Spinal cord (tissue), 10 donors: ENCODE data around the gene HS3ST2. TPM values are rescaled to one million over a fixed set of nuclear protein-coding genes. Genes with fewer than 3 reads are reported as not detected.
A peak's percentile ranks its signal among the peaks of the same experiment; 100 is the strongest.

ENCODE experiments used
- DNase-seq, 6 donors: peaks; one replicate each; pipeline versions ENCODE4 v3.0.0 to v3.0.0-alpha.2; 2013 to 2015; ENCODE audit warnings: low spot score in 6 of 6, low read depth in 4 of 6
- H3K27ac ChIP-seq: one replicate; pipeline ENCODE4 v1.5.1; 2013; ENCODE audit warnings: low read depth, low read length, control low read depth
- H3K27me3 ChIP-seq: one replicate; pipeline ENCODE4 v1.6.1; 2013; ENCODE audit warnings: low read length; ENCODE audit not compliant: control insufficient read depth, insufficient read depth
- H3K36me3 ChIP-seq: one replicate; pipeline ENCODE4 v1.6.1; 2013; ENCODE audit warnings: low read length; ENCODE audit not compliant: control insufficient read depth, insufficient read depth
- H3K4me1 ChIP-seq: one replicate; pipeline ENCODE4 v1.6.1; 2013; ENCODE audit warnings: low read length; ENCODE audit not compliant: control insufficient read depth, insufficient read depth
- H3K4me3 ChIP-seq: one replicate; pipeline ENCODE4 v1.5.1; 2013; ENCODE audit warnings: low read depth, low read length, control low read depth
- H3K9me3 ChIP-seq: one replicate; pipeline ENCODE4 v1.6.1; 2013; ENCODE audit warnings: low read length; ENCODE audit not compliant: control insufficient read depth, insufficient read depth
- WGBS: methylation state at CpG from one replicate; pipeline ENCODE4 v1.1.5; 2013; ENCODE audit warnings: missing lambda C conversion rate; ENCODE audit not compliant: insufficient coverage; 5-methylcytosine and 5-hydroxymethylcytosine counted together
- polyA plus RNA-seq, 2 donors: library from polyadenylated mRNA; unstranded; fragments of 120-200 nt; gene quantifications; one replicate each; pipeline ENCODE4 v1.2.1, GENCODE V29; 2013; ENCODE audit not compliant: insufficient read length in 2 of 2
- total RNA-seq, 2 donors: library from RNA; depleted of rRNA in 1 of 2; stranded (reverse); fragments of 120-200 nt in 1 of 2; fragments of >200 nt in 1 of 2; gene quantifications; one replicate each; pipeline versions ENCODE4 v1.2.3 to v1.2.4, GENCODE V29; 2013 to 2014
- donor health status: healthy.

HS3ST2 gene
- total and polyA plus RNA-seq, 4 donors = 1.2 to 16.6 (median 12.3) TPM

DNA sequence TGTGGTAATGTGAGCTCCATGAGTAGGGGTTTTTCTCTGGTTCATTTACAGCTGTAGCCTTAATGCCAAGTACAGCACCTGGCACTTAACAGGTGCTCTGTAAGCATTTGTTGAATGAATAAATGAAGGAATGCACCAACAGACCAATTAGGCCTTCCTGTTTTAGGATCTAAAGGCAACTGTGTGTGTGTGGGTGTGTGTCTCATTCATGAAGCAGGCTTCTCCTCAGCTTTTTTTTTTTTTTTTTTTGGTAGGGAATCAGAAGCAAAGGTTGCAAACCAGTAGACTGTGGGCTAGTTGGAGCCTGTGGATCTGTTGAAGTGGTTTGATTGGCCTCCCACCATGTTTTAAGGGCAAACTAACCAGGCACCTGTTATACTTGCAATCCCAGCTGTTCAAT lies 48.1 kb downstream of the HS3ST2 start:
- Histone ChIP-seq H3K9me3 (no peaks in the 10 kb centered on the region), H3K4me1 (no peaks in the 10 kb centered on the region), H3K27ac (no peak overlapping the region), H3K4me3 (no peak overlapping the region), H3K27me3 (no peaks in the 10 kb centered on the region), H3K36me3 (no peaks in the 10 kb centered on the region)
- no peak for DNase-seq

DNA sequence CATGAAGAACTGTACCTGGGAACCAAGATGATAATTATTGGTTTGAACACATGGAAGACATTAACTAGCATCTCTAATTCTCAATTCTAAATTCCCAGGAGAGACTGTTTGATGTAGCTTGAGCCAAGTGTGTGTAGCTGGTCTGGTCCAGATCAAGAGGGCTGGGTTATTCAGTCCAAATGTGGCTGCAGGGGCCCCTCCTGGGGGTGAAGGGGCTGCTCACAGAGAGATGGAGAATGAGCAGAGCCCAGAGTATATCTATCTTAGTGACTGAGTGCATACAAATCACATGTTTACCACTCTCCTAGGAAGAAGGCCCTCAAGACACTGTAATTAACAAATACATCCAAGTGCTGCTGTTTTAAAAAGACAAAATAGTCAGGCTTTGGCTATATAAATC lies 50.4 kb downstream of the HS3ST2 start:
- Histone ChIP-seq H3K4me1 (no peaks in the 10 kb centered on the region), H3K27ac (no peak overlapping the region)

DNA sequence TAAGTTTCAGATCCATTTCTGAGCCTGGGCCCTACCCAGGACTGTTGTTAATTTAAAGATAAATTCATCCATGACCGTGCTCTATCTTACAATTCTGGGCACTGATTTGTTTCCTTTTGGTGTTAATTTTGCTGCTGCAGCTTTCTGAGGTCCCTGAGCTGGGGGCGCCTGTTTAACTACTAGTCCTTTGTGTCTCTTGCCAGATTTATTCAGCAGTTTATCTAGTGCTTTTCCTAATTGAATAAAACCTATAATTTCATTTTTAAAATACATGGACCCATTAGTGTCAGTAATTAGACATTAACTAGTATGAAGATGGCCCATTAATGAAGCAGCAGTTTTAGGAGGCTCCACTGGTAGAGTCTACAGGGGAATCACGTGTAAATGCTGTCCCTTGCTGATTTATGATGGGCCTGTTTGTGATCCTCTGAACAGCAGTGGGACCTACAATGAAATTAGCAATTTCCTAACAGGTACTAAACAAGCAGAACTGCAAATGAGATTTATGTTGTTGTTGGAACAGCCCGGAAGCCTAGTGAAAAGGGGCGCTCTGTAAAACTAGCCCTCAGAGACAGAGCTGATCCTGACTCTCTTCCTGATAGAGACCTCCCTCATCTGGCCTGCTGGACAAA lies 54.7 kb downstream of the HS3ST2 start:
- Histone ChIP-seq H3K4me1 (no peaks in the 10 kb centered on the region), H3K4me3 (no peak overlapping the region), H3K27ac (no peak overlapping the region), H3K9me3 (no peaks in the 10 kb centered on the region), H3K36me3 (no peaks in the 10 kb centered on the region), H3K27me3 (no peaks in the 10 kb centered on the region)
- WGBS = 80% methylated on average over 1 of the region's 5 CpGs
- peak in 1 of 6 donors; percentile 87 for DNase-seq

More for the DNA sequence above, 50.4 kb downstream of the HS3ST2 start:
- Histone ChIP-seq H3K9me3 (no peaks in the 10 kb centered on the region), H3K27me3 (no peaks in the 10 kb centered on the region), H3K36me3 (no peaks in the 10 kb centered on the region), H3K4me3 (no peak overlapping the region)
- DNase-seq = no peak

DNA sequence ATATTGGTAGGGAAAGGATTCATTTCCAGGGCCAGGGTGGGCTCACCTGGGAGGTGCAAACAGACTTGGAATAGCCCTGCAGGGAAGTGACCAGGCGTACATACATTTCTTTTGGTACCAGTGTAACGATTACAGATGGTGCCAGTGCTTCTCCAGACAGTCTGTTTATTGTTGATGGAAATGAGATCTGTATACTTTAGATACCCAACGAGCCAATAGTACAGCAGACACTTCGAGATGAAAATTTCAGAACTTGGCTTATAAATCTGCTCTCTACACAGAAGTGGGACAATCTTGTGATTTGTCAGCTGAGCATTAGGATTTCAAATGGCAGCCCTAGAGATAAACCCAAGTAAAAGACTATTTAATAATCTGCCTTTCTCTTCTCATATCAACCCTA lies 57.9 kb downstream of the HS3ST2 start:
- H3K27ac ChIP-seq = no peak overlapping the region
- peak in 1 of 6 donors; percentile 63 for DNase-seq
- H3K27me3 ChIP-seq = no peaks in the 10 kb centered on the region
- H3K4me3 ChIP-seq = no peak overlapping the region
- no peaks in the 10 kb centered on the region for H3K36me3 ChIP-seq
- WGBS = no CpG with 5 or more reads among the region's 4 CpGs
- H3K9me3 ChIP-seq = no peaks in the 10 kb centered on the region
- H3K4me1 ChIP-seq = no peaks in the 10 kb centered on the region

DNA sequence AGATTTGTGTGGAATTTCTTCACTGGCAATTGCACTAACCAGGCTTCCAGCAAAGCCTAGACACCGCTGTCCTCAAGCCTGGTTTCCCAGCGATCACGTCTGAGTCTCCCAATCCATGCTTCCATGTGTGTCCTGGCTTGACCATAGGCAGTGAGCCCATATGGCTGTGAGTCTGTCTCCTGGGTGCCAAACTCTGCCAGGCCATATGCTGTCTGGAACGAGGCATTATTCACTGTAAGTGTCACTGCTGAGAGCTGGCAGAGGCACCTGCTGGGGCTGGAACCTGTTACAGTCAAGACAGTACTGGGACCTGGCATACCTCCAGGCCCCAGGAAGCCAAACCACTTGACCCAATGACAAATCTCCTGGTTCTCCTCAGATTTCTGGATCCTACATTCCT lies 60.4 kb downstream of the HS3ST2 start:
- H3K27ac ChIP-seq = no peak overlapping the region
- no peaks in the 10 kb centered on the region for H3K9me3 ChIP-seq
- H3K27me3 ChIP-seq = no peaks in the 10 kb centered on the region
- 70% methylated on average over 4 of the region's 4 CpGs for WGBS
- no peak overlapping the region for H3K4me3 ChIP-seq
- no peaks in the 10 kb centered on the region for H3K36me3 ChIP-seq
- peaks cover 4% of the 10 kb centered on the region for H3K4me1 ChIP-seq
- DNase-seq = peak in 2 of 6 donors; percentile 32 to 59

DNA sequence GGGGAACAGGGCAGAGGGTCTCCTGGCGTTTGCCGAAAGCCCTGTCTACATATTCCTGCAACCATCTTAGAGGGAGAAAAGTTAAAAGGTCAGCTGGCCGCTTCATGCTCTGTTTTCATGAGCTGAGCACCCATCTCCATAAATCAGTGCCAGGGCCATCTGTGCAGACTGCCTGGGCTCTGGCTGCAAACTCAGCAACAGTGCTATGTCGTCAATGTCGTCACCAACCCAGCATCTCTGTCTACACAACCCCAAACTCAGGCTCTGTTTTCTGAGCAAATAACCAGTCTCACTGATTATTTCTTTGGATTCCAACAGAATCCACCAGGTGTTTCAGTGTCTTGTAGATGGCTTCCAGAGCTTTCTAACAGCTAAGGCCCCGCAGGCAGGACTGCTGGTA lies 65.0 kb downstream of the HS3ST2 start:
- H3K36me3 ChIP-seq = no peaks in the 10 kb centered on the region
- peak in 2 of 6 donors; percentile 30 to 66 for DNase-seq

DNA sequence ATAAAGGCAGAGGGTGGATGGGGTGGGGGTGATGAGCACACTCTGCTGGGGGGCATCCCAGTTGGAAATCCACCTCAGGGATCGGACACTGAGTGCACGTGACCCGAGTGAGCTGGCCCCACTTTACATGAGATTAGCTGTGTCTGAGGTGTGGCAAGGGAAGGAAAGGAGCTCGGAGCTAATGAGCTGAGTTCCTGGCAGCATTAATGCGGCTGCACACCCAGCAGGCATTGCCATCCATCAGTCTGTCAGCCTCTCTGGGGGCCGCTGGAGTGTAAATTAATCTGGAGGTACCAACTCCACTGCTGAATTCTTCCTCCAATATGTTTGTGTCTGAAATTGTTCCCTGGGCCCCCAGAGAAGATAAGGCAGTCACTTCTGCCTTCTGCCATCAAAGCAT lies 65.5 kb downstream of the HS3ST2 start:
- peak in 2 of 6 donors; percentile 16 to 81 for DNase-seq
- H3K27me3 ChIP-seq = no peaks in the 10 kb centered on the region

More for the DNA sequence above, 65.0 kb downstream of the HS3ST2 start:
- no peak overlapping the region for H3K27ac ChIP-seq
- no peak overlapping the region for H3K4me3 ChIP-seq
- 63% methylated on average over 5 of the region's 6 CpGs for WGBS
- H3K4me1 ChIP-seq = peaks cover 6% of the 10 kb centered on the region
- no peaks in the 10 kb centered on the region for H3K9me3 ChIP-seq
- no peaks in the 10 kb centered on the region for H3K27me3 ChIP-seq

DNA sequence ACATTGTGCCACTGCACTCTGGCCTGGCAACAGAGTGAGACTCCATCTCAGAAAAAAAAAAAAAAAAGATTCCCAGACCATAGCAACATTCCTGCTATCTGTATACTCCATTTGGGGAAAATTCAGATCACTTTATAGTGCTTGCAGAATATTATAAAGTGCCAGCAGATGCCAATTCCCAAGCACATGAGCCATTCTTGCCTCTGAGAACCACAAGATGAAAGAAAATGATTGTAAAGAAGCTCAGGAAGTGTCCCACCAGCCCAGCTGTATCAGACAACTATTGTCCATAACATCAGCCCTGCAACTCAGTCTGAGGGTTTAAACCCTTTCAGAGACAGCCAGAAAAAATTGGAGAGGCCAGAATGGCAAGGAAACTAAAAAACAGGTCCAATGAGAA lies 69.0 kb downstream of the HS3ST2 start:
- Histone ChIP-seq H3K9me3 (no peaks in the 10 kb centered on the region), H3K27me3 (no peaks in the 10 kb centered on the region), H3K4me1 (peaks cover 6% of the 10 kb centered on the region), H3K4me3 (no peak overlapping the region), H3K27ac (no peak overlapping the region), H3K36me3 (no peaks in the 10 kb centered on the region)
- DNase-seq = peak in 1 of 6 donors; percentile 59

More for the DNA sequence above, 65.5 kb downstream of the HS3ST2 start:
- Histone ChIP-seq H3K27ac (no peak overlapping the region), H3K4me1 (peaks cover 6% of the 10 kb centered on the region), H3K36me3 (no peaks in the 10 kb centered on the region), H3K9me3 (no peaks in the 10 kb centered on the region), H3K4me3 (no peak overlapping the region)
- 25% methylated on average over 6 of the region's 6 CpGs for WGBS

DNA sequence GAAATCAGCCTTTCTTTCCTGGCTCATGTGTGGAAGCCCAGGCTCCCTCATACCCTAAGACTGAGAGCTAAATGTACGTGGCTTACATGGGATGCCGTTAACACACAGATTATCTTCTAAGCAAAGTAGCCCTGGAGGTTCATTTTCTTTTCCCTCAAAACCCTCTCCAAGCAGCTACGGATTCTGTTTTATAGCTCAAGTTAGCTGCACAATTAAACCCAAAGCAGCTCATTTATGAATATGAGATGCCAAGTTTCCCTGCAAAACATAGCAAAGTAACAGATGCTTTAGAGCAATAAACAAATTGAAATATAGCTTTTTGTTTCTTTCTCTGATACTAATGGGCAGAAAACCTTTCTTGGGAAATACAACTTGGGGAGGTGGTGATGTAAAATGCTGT lies 72.0 kb downstream of the HS3ST2 start:
- Histone ChIP-seq H3K4me1 (no peaks in the 10 kb centered on the region), H3K36me3 (no peaks in the 10 kb centered on the region), H3K27me3 (no peaks in the 10 kb centered on the region), H3K9me3 (no peaks in the 10 kb centered on the region), H3K4me3 (no peak overlapping the region), H3K27ac (no peak overlapping the region)
- DNase-seq = peak in 2 of 6 donors; percentile 25 to 89
- 69% methylated on average over 2 of the region's 3 CpGs for WGBS

DNA sequence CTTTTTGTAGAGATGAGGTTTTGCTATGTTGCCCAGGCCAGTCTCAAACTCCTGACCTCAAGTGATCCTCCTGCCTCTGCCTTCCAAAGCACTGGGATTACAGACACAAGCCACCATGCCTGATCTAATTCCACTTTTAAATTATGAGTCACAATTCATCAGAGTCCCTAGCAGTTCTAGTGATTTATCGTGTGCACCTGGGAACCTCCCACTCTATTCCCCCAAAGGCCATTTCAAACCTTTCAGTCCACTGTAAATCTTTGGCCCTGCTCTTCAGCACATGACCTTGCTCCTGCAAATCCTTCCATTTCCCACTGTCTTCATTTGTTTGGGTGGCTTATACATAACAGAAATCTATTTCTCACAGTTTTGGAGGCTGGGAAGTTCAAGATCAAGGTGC lies 73.0 kb downstream of the HS3ST2 start:
- Histone ChIP-seq H3K27ac (no peak overlapping the region), H3K9me3 (no peaks in the 10 kb centered on the region), H3K4me3 (no peak overlapping the region), H3K27me3 (no peaks in the 10 kb centered on the region), H3K36me3 (no peaks in the 10 kb centered on the region), H3K4me1 (no peaks in the 10 kb centered on the region)
- DNase-seq = no peak
- 100% methylated on average over 1 of the region's 1 CpG for WGBS
